NCI-H2107 treated with DMSO at 0.1 percent for 48 hours (cell line): Measurements from ENCODE around the gene SERPINH1.

Source experiments
- DNase-seq: peaks from one replicate; lab custom pipeline; 2025; ENCODE audit not compliant: unreplicated experiment; lab: John Stamatoyannopoulos, UW

The SERPINH1 gene

GRCh38 chr11:75594211-75594610 lies 32.2 kb downstream of the SERPINH1 start:
- no peak for DNase-seq

- no peak for DNase-seq
Measured at GRCh38 chr11:75595429-75595828, 33.4 kb downstream of the SERPINH1 start.

GRCh38 chr11:75596914-75597313 lies 34.9 kb downstream of the SERPINH1 start:
- no peak for DNase-seq

- DNase-seq: peak; percentile 77
Measured at GRCh38 chr11:75597636-75598035, 35.6 kb downstream of the SERPINH1 start.

GRCh38 chr11:75598264-75598663 lies 36.2 kb downstream of the SERPINH1 start:
- DNase-seq: no peak

- DNase-seq: no peak
Measured at GRCh38 chr11:75598900-75599299, 36.8 kb downstream of the SERPINH1 start.

GRCh38 chr11:75600356-75600755 lies 38.3 kb downstream of the SERPINH1 start:
- DNase-seq: no peak

GRCh38 chr11:75601494-75601893 lies 39.4 kb downstream of the SERPINH1 start:
- DNase-seq: no peak

- DNase-seq: no peak
Measured at GRCh38 chr11:75602951-75603350, 40.9 kb downstream of the SERPINH1 start.

- DNase-seq: no peak
Measured at GRCh38 chr11:75603791-75604736, 42.0 kb downstream of the SERPINH1 start.

- DNase-seq: no peak
Measured at GRCh38 chr11:75606099-75606498, 44.0 kb downstream of the SERPINH1 start.

GRCh38 chr11:75611823-75612222 lies 49.8 kb downstream of the SERPINH1 start:
- no peak for DNase-seq

- DNase-seq: no peak
Measured at GRCh38 chr11:75615751-75616150, 53.7 kb downstream of the SERPINH1 start.

GRCh38 chr11:75616281-75616680 lies 54.2 kb downstream of the SERPINH1 start:
- no peak for DNase-seq
